HepG2 (cell line): ENCODE measurements around the gene SLC25A48. TPM values are rescaled to one million over a fixed set of nuclear protein-coding genes. Genes with fewer than 3 reads are reported as not detected.

Source experiments
- CHD2 ChIP-seq: IDR thresholded peaks from 2 replicates; pipeline ENCODE4 v1.6.1; 2011; ENCODE audit warnings: low read depth, low read length, improper control_type of control experiment
- DR1 ChIP-seq: sonication (generic); formaldehyde crosslinking; IDR thresholded peaks from 2 replicates; pipeline ENCODE4 v1.8.0; 2021; ENCODE audit warnings: mild to moderate bottlenecking, missing genetic modification reagents, inconsistent platforms
- FOXO1 ChIP-seq: sonication (generic); formaldehyde crosslinking; IDR thresholded peaks from 2 replicates; pipeline ENCODE4 v1.4.0; 2020; ENCODE audit warnings: missing genetic modification reagents
- GRHL1 ChIP-seq: sonication (generic); formaldehyde crosslinking; conservative IDR thresholded peaks from 2 replicates; pipeline ENCODE4 v1.8.0; 2022; ENCODE audit warnings: missing genetic modification reagents
- KLF16 ChIP-seq, 2 experiments: sonication (generic) in 1 of 2; formaldehyde crosslinking in 1 of 2; IDR thresholded peaks; 2 replicates each; pipeline versions ENCODE4 v1.6.1 to v1.8.0; 2016 to 2023; ENCODE audit warnings: missing genetic modification reagents in 2 of 2, missing compliant biosample characterization in 1 of 2
- MEIS2 ChIP-seq: sonication (generic); formaldehyde crosslinking; IDR thresholded peaks from 2 replicates; pipeline ENCODE4 v1.9.0; 2021; ENCODE audit warnings: mild to moderate bottlenecking, missing genetic modification reagents
- MYNN ChIP-seq: sonication (generic); formaldehyde crosslinking; IDR thresholded peaks from 2 replicates; pipeline ENCODE4 v1.4.0; 2020; ENCODE audit warnings: mild to moderate bottlenecking, low read depth, missing genetic modification reagents
- NCOR1 ChIP-seq: fragments of 200-600 bp; sonication (generic); IDR thresholded peaks from 2 replicates; pipeline ENCODE4 v1.7.0; 2017; ENCODE audit warnings: antibody characterized with exemption, low read length, borderline replicate concordance
- NFE2L1 ChIP-seq: sonication (generic); formaldehyde crosslinking; IDR thresholded peaks from 2 replicates; pipeline ENCODE4 v1.4.0; 2020; ENCODE audit warnings: missing genetic modification reagents, mild to moderate bottlenecking, borderline replicate concordance
- POGZ ChIP-seq: sonication (generic); formaldehyde crosslinking; IDR thresholded peaks from 2 replicates; pipeline ENCODE4 v1.4.0; 2020; ENCODE audit warnings: mild to moderate bottlenecking, missing genetic modification reagents
- PTBP1 ChIP-seq: fragments of 200-400 bp; formaldehyde crosslinking; IDR thresholded peaks from 2 replicates; pipeline ENCODE4 v1.6.1; 2018; ENCODE audit warnings: low read length, low read depth; ENCODE audit not compliant: poor library complexity, severe bottlenecking
- RNF2 ChIP-seq: fragments of 450-650 bp; conservative IDR thresholded peaks from 2 replicates; pipeline ENCODE4 v1.6.1; 2016; ENCODE audit warnings: low read depth
- SMAD3 ChIP-seq: sonication (generic); formaldehyde crosslinking; IDR thresholded peaks from 2 replicates; pipeline ENCODE4 v1.4.0; 2020; ENCODE audit warnings: missing genetic modification reagents
- TGIF2 ChIP-seq: IDR thresholded peaks from 2 replicates; pipeline ENCODE4 v1.6.1; 2016; ENCODE audit warnings: control low read depth, missing compliant biosample characterization
- ZBTB38 ChIP-seq: sonication (generic); formaldehyde crosslinking; IDR thresholded peaks from 2 replicates; pipeline ENCODE4 v1.5.1; 2020; ENCODE audit warnings: mild to moderate bottlenecking, missing genetic modification reagents
- ZBTB49 ChIP-seq: sonication (generic); formaldehyde crosslinking; IDR thresholded peaks from 2 replicates; pipeline ENCODE4 v1.4.0; 2020; ENCODE audit warnings: missing genetic modification reagents, borderline replicate concordance
- ZFP41 ChIP-seq: sonication (generic); formaldehyde crosslinking; IDR thresholded peaks from 2 replicates; pipeline ENCODE4 v1.4.0; 2020; ENCODE audit warnings: mild to moderate bottlenecking, missing genetic modification reagents, borderline replicate concordance
- ZNF20 ChIP-seq: sonication (generic); formaldehyde crosslinking; IDR thresholded peaks from 2 replicates; pipeline ENCODE4 v1.4.0; 2020; ENCODE audit warnings: mild to moderate bottlenecking, moderate library complexity, missing genetic modification reagents
- ZNF317 ChIP-seq: sonication (generic); formaldehyde crosslinking; IDR thresholded peaks from 2 replicates; pipeline ENCODE4 v1.5.0; 2020; ENCODE audit warnings: mild to moderate bottlenecking, missing genetic modification reagents
- ZNF333 ChIP-seq: sonication (generic); formaldehyde crosslinking; IDR thresholded peaks from 2 replicates; pipeline ENCODE4 v1.4.0; 2020; ENCODE audit warnings: mild to moderate bottlenecking, missing genetic modification reagents, borderline replicate concordance
- ZNF484 ChIP-seq: sonication (generic); formaldehyde crosslinking; IDR thresholded peaks from 2 replicates; pipeline ENCODE4 v1.5.1; 2020; ENCODE audit warnings: mild to moderate bottlenecking, low read depth, missing genetic modification reagents, borderline replicate concordance
- ZNF704 ChIP-seq: sonication (generic); formaldehyde crosslinking; IDR thresholded peaks from 2 replicates; pipeline ENCODE4 v1.8.1; 2023; ENCODE audit warnings: mild to moderate bottlenecking, inconsistent platforms, moderate library complexity, missing genetic modification reagents, borderline replicate concordance
- polyA plus RNA-seq, 8 experiments: library from polyadenylated mRNA; depleted of rRNA in 3 of 8; stranded (reverse) in 7 of 8; unstranded in 1 of 8; fragments of >200 nt; fragmentation: Illumina TruSeq in 4 of 8; extraction: Trizol in 4 of 8; gene quantifications; 2 replicates each; pipeline versions ENCODE4 v1.2.1 to v1.2.3, GENCODE V29; 2011 to 2016; ENCODE audit warnings: low read depth in 4 of 8, missing spikeins in 1 of 8, mixed read lengths in 1 of 8; ENCODE audit not compliant: insufficient read depth in 1 of 8
- total RNA-seq, 5 experiments: library from RNA; depleted of rRNA; stranded (reverse); fragments of >200 nt; fragmentation: Illumina TruSeq; extraction: Trizol; gene quantifications; 2 replicates each; pipeline ENCODE4 v1.2.3, GENCODE V29; 2016; ENCODE audit warnings: low read depth in 1 of 5

Gene SLC25A48
- total and polyA plus RNA-seq, 2 of the 13 experiments (the other 11 are each of a cell fraction or from before 2014, with no cell fraction given), result 0.17 to 4.5 TPM

GRCh38 chr5:135930029-135930948 lies 95.8 kb downstream of the SLC25A48 start (continued):
- TF ChIP-seq PTBP1 (no peak), ZNF333 (CRISPR knock-in tag) (no peak; the same call in 1 of the 2 replicates), NFE2L1 (CRISPR knock-in tag) (no peak), DR1 (CRISPR knock-in tag) (no peak; the same call in 1 of the 2 replicates), ZNF484 (CRISPR knock-in tag) (no peak), MEIS2 (CRISPR knock-in tag) (no peak; the same call in 1 of the 2 replicates), NCOR1 (no peak), FOXO1 (CRISPR knock-in tag) (no peak), KLF16 (CRISPR knock-in tag; IDR thresholded peaks at IDR 0.05) (0 out of 4 replicates have a peak, but pooled peaks of 1 of the 2 experiments have one; percentile 31), MYNN (CRISPR knock-in tag) (no peak), ZBTB49 (no peak), SMAD3 (CRISPR knock-in tag) (no peak), ZNF317 (CRISPR knock-in tag) (no peak), GRHL1 (no peak), ZFP41 (no peak), TGIF2 (CRISPR knock-in tag) (no peak), POGZ (CRISPR knock-in tag) (no peak; the same call in 1 of the 2 replicates), RNF2 (no peak), ZNF20 (CRISPR knock-in tag) (no peak), CHD2 (no peak), ZBTB38 (no peak), ZNF704 (CRISPR knock-in tag) (no peak)
